Tibial artery (tissue), 4 donors: Measurements from ENCODE around the gene LRPPRC.

Experiments used
- DNase-seq, 2 donors: peaks; one replicate each; pipeline ENCODE4 v3.0.0-alpha.2; 2019
- H3K27ac ChIP-seq, 2 donors: fragments of 200-600 bp; sonication (generic) in 1 of 2; 1 replicate in 1 of 2; 2 replicates in 1 of 2; pipeline ENCODE4 v1.5.1; 2018 to 2019; ENCODE audit warnings: mild to moderate bottlenecking in 1 of 2
- H3K27me3 ChIP-seq, 2 donors: fragments of 200-600 bp; sonication (generic) in 1 of 2; one replicate each; pipeline versions ENCODE4 v1.5.1 to v1.6.0; 2016 to 2019
- H3K36me3 ChIP-seq, 3 donors: fragments of 200-600 bp; sonication (generic) in 2 of 3; one replicate each; pipeline ENCODE4 v1.5.1; 2016 to 2019; ENCODE audit warnings: mild to moderate bottlenecking in 2 of 3
- H3K4me1 ChIP-seq, 4 donors: fragments of 200-600 bp; sonication (generic) in 2 of 4; 1 replicate in 3 of 4; 2 replicates in 1 of 4; pipeline ENCODE4 v1.5.1; 2016 to 2019
- H3K4me3 ChIP-seq, 2 donors: fragments of 200-600 bp; sonication (generic) in 1 of 2; 1 replicate in 1 of 2; 2 replicates in 1 of 2; pipeline ENCODE4 v1.5.1; 2018 to 2019; ENCODE audit warnings: mild to moderate bottlenecking in 2 of 2
- H3K9me3 ChIP-seq, 3 donors: fragments of 200-600 bp; sonication (generic) in 1 of 3; one replicate each; pipeline ENCODE4 v1.5.1; 2016 to 2019
- intact Hi-C: fragments of 100-400 bp; cut with DNase I; formaldehyde crosslinking; loops from one replicate; pipeline ENCODE4 v1.15.0; 2023; ENCODE audit warnings: low total_unique reads
- TF ChIP-seq, protein P1 (sequence below), 2 experiments: fragments of 200-600 bp in 1 of 2; fragments of 450-650 bp in 1 of 2; IDR thresholded peaks; one replicate each; pipeline ENCODE4 v1.5.1; 2017 to 2019; ENCODE audit warnings: antibody characterized with exemption in 2 of 2, mild to moderate bottlenecking in 1 of 2, moderate library complexity in 1 of 2

Gene LRPPRC

DNA sequence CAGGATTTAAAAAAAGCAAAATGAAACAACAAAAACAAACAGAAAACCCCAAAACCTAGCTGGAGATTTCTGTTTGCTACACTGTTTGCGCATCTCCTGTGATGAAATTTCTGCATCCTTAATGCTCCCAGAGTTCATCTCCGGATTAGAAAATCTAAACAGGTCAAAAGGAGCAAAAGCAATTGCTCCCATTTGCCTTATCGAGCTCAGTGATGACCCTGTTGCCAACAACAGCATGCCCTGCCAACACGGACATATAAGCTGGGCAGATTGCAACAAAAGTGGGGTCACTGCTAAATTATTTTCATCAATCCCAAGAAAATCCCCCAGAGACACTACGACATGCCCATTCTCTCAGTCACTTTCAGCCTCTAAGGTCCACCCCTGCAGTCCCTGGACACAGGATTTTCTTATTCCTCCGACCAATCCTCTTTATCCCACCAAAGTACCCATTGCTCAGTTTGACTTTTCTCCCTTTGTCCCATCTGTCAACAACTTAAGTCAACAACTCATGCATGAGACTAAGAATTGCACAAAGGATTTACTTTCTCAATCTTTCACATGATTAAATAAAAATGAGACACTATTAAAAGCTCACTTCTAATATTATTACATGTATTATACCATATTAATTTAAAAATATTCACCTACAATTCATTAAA, 89.2 kb downstream of the LRPPRC start:
- Histone ChIP-seq H3K27me3 (no peaks in the 10 kb centered on the region), H3K9me3 (no peaks in the 10 kb centered on the region), H3K4me1 (no peaks in the 10 kb centered on the region), H3K36me3 (peaks cover 16 to 43% (median 16%) of the 10 kb centered on the region in 3 donors), H3K4me3 (no peak overlapping the region), H3K27ac (no peak overlapping the region)
- no peak for DNase-seq
- TF ChIP-seq, protein P1, sequence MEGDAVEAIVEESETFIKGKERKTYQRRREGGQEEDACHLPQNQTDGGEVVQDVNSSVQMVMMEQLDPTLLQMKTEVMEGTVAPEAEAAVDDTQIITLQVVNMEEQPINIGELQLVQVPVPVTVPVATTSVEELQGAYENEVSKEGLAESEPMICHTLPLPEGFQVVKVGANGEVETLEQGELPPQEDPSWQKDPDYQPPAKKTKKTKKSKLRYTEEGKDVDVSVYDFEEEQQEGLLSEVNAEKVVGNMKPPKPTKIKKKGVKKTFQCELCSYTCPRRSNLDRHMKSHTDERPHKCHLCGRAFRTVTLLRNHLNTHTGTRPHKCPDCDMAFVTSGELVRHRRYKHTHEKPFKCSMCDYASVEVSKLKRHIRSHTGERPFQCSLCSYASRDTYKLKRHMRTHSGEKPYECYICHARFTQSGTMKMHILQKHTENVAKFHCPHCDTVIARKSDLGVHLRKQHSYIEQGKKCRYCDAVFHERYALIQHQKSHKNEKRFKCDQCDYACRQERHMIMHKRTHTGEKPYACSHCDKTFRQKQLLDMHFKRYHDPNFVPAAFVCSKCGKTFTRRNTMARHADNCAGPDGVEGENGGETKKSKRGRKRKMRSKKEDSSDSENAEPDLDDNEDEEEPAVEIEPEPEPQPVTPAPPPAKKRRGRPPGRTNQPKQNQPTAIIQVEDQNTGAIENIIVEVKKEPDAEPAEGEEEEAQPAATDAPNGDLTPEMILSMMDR (IDR thresholded peaks at IDR 0.05) = no peak
- intact Hi-C loops = no loop called here

DNA sequence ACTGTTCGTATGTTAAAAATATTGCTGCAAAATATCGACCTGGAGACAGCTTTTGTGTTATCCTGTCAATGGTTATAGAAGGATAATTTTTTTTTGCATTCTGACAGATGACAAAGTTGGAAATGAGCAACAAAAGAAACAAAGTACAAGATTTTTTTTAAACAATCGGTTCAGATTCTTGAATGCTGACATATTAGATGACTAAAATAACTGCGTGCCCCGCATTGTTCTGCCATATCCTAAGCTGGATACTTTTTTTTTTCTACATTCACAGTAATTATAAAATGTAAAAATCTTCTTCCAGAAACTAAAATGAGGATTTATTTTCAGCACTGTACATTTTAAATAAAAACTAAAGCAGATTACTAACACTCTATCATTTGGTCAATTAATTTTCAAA, 89.9 kb downstream of the LRPPRC start:
- no peaks in the 10 kb centered on the region for H3K27me3 ChIP-seq
- intact Hi-C loops = no loop called here
- no peak overlapping the region for H3K27ac ChIP-seq
- TF ChIP-seq, protein P1 (IDR thresholded peaks at IDR 0.05) = no peak
- no peaks in the 10 kb centered on the region for H3K4me1 ChIP-seq
- DNase-seq = no peak
- H3K36me3 ChIP-seq = peaks cover 16 to 42% (median 22%) of the 10 kb centered on the region in 3 donors
- H3K9me3 ChIP-seq = no peaks in the 10 kb centered on the region
- H3K4me3 ChIP-seq = no peak overlapping the region

DNA sequence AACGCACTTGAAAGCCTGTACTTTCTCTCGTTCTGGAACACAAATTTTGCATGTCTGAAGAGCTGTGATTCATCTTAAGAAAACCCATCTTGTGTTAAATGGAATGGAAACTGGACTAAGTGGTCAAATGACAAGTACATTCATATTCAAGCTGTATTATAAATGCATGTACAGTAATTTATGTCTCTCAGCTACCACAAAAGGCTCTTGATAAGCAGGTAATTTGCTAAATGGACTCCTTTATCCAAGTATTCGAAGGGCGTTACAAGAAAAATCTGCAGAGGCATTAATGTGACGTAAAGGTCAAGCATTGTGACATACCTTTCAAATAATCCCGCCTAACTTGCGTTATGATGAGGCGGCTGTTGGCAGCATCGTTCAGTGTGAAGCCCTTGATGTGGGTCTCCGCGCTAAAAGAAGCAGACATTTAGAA, 90.4 kb downstream of the LRPPRC start:
- Histone ChIP-seq H3K27ac (no peak overlapping the region), H3K4me1 (no peaks in the 10 kb centered on the region), H3K27me3 (no peaks in the 10 kb centered on the region), H3K4me3 (no peak overlapping the region), H3K36me3 (peaks cover 16 to 40% (median 24%) of the 10 kb centered on the region in 3 donors), H3K9me3 (no peaks in the 10 kb centered on the region)
- no peak for DNase-seq
- intact Hi-C loops = no loop called here
- TF ChIP-seq, protein P1 (IDR thresholded peaks at IDR 0.05) = no peak

DNA sequence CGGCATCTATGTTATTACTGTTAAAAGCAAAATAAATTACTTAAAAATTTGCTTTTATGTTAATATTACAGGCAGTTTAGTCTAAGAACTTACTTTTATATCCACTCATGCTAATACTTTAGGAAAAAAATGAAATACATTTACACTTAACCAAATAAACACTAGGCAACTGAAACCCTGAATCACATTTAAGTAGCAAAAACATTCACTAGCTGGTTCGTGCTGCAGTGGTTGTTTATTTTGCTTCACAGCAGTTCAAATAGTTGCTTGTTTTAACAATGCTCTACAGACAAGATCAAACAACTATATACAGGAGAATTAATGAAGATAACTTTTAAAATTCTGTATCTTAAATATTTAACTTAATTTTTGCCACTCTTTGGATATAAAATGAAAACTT, 96.2 kb downstream of the LRPPRC start:
- peaks cover 28 to 61% (median 41%) of the 10 kb centered on the region in 3 donors for H3K36me3 ChIP-seq
- H3K27me3 ChIP-seq = no peaks in the 10 kb centered on the region
- H3K4me3 ChIP-seq = no peak overlapping the region
- intact Hi-C loops = no loop called here
- DNase-seq = no peak
- H3K9me3 ChIP-seq = no peaks in the 10 kb centered on the region
- H3K27ac ChIP-seq = no peak overlapping the region
- H3K4me1 ChIP-seq = no peaks in the 10 kb centered on the region
- TF ChIP-seq, protein P1 (IDR thresholded peaks at IDR 0.05) = no peak

DNA sequence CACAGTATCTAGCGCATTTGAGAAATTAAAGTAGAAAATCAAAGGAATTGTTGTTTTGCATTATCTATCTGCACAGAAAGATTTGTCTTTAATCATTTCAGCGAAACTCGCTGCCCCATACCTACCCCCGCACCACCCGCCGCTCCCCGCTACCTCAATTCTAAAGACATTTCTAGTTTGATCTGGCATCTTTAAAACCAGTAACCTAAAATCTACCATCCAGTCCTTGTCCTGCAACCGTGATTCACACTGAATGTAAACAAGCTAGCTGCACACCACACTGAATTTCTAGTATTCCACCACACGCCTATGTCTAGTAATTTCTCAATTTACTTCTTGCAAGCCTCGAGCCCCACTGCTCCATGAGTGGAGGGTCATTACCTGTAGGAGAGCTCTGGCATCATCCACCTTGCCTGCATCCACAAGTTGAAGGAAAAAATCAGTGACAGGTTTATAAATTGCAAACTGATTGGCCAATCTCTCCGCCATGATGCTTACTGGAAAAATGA, 96.9 kb downstream of the LRPPRC start:
- no peaks in the 10 kb centered on the region for H3K27me3 ChIP-seq
- intact Hi-C loops = no loop called here
- peaks cover 31 to 58% (median 48%) of the 10 kb centered on the region in 3 donors for H3K36me3 ChIP-seq
- H3K9me3 ChIP-seq = no peaks in the 10 kb centered on the region
- H3K4me1 ChIP-seq = no peaks in the 10 kb centered on the region
- H3K4me3 ChIP-seq = no peak overlapping the region
- TF ChIP-seq, protein P1 (IDR thresholded peaks at IDR 0.05) = no peak
- no peak overlapping the region for H3K27ac ChIP-seq
- no peak for DNase-seq
